T follicular helper cell (primary cell): Measurements from ENCODE around the gene CEMIP2.

Source experiments
- DNase-seq: peaks from one replicate; pipeline ENCODE4 v3.0.0-alpha.2; 2020; ENCODE audit warnings: low read depth

The CEMIP2 gene

DNA sequence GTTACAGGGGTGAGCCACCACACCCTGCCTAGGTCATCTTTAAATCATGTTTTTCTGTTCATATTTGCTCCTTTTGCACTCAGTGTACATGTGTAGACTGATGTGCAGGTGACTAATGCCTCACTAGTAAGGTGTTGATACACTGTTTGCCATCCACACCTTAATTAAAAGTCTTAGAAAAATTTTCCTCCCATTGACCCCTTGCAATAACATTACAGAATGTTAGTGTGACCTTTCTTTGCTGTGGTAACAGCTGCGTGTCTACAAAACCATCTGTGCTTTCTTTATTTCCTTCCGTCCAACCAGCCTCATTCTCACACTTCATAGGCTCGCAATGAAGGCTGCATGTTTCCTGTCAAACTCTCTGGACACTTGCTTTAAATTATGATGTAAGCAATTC lies 6.6 kb upstream of the CEMIP2 start:
- no peak for DNase-seq

DNA sequence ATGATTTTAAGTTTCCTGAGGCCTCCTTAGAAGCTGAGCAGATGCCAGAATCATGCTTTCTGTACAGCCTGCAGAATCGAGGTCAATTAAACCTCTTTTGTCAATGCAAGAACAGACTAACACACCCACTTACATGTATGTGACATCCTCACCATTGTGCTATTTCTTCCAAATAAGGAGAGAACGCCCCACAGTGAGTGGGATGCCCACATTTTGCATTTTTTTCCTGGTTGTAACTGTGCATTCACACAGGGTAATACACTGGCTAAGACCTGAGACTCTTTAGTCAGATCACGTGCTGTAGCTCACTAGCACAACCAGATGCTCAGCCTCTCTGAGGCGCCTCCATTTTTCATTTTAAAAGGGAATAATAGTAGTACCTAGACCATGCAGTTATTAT lies 4.4 kb upstream of the CEMIP2 start:
- no peak for DNase-seq

DNA sequence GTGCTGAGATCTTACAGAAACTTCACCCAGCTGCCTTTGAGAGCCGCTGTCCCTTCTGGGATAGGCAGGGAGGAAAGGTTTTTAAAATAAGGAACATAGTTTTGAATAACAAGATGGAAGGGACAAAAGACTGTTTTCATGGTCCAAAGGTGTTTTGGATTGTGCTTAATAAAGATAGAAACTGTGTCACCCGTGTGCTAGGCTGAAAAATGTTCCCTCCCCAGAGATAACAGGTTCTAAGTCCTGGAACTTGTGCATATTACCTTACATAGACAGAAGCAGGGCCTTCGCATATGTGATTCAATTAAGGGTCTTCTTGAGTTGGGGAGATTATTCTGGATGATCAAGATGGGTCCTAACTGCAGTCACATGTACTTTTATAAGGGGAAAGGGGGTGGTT lies 1.9 kb upstream of the CEMIP2 start:
- no peak for DNase-seq

DNA sequence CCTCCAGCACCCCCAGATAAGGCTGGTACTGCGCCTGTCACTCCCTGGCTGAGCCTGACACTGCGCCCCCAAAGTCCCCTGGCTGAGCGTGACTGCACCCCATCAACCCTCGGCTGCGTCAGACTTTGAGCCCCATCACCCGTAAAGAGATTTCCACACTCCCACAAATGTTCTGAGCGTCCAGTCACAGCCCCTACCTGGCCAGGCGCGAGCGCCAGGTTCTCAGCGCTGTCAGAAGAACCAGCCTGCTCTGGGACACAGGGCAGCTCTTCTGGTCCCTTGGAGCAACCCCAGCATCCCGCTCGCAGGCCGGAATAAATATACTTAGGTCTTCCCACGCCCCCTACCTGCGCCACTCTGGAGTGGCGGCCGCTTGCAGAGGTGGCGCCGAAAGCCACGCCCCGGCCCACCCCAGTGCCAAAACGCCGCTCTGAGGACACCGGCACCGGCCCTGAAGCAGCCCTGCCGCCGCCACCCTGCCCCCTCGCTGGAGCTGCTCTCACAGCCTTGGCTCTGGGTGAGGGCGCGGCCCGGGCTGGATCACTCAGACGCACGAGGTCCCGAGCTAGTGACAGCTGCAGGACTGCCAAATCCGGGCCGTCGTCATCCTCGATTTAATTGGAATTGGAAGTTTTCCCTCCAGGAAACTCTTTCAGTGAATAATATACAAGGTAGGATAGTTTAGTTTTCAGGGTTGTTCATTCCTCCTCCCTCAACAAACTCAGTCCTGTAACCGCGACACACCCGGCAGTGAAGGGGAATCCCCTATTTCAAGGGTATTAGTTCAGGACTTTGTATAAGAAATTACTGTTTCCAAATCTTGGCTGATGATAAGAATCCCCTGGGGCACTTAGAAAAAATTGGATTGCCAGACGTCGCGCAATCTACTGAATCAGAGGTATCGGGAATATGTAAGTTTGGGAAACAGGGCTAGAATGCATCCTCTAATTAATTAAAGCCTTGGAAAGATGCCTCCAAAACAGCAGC lies 1.2 kb upstream of the CEMIP2 start:
- DNase-seq, result peak; percentile 65

GRCh38 chr9:71767776-71768321 lies 464 bp downstream of the CEMIP2 start:
- no peak for DNase-seq

- DNase-seq, result no peak
These were observed 1.0 kb downstream of the CEMIP2 start for GRCh38 chr9:71767163-71767775.

DNA sequence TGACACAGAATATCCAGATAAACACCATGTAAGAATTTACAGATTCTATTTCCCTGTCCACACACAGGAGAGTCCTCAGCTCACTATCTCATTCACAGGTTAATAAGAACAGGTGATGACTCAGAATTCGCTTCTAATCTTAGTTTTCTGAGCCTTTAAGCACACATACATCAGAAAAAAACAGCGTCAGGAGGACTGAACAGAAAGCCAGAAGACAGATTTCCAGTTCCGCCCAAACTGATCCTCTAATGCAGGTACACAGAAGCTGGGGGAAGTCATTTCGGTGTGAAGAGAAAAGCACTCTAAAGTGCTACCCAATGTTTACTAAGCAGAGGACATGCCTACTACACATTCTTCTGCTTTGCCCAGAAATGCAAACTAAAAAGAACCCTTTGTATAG lies 1.6 kb downstream of the CEMIP2 start:
- no peak for DNase-seq

GRCh38 chr9:71765693-71766092 lies 2.6 kb downstream of the CEMIP2 start:
- DNase-seq, result no peak

GRCh38 chr9:71764891-71765290 lies 3.4 kb downstream of the CEMIP2 start:
- DNase-seq, result no peak

- no peak for DNase-seq
These were observed 3.9 kb downstream of the CEMIP2 start for GRCh38 chr9:71764463-71764862.

DNA sequence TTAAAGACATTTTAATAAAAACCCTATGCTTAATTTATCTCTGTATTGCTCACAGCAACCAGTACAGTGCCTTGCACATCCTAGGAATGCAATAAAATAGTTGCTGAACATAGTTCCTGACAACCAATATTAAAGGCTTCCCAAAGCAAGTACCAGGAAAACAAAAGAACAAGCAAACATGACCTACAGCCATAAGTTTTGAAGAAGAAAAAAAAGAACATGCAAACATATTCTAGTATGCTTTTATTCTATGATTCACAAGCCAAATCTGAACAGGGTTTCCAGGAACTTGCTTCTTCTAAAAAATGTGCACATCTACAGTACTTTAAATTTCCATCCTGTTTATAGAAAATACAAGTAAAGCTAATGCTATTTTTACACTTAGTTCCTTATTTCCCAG lies 4.5 kb downstream of the CEMIP2 start:
- no peak for DNase-seq

- no peak for DNase-seq
These were observed 5.2 kb downstream of the CEMIP2 start for GRCh38 chr9:71762900-71763653.

- no peak for DNase-seq
These were observed 6.4 kb downstream of the CEMIP2 start for GRCh38 chr9:71761938-71762353.

DNA sequence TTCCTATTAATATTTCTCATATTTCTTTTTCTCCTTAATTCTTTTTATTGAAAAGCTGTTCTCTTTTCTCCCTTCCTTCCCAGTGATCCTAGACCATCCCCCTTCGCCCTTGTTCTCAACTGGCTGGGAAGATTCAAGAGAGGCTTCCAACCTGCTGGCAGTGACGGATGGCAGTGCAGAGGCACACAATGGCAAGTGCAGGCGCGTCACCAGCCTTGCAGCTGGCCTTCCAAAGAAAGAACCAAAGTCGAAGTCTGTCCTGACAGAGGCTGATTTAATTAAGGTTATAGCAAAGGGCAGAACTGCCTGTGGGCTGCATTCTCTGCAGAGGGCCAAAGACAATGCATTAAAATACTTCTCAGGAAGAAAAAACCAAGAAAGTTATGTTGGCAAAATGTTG lies 7.4 kb downstream of the CEMIP2 start:
- no peak for DNase-seq

DNA sequence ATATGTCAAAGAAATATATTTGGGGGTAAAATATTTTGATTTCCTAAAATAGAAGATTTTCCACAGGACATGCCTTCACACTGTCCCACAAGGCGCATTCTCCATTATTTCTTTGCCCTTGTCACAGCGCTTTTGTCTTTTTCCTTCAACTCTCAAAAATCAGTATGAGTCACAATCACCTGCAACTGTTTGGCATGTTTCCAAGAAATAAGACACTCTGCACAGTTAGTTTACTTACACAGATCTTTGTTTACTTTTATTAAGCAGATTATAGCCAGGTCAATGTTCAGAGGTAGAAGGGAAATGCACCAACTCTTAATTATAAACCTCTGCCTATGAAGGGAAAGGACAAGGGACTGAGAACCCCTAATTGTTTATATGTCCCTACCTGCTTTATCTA lies 9.5 kb downstream of the CEMIP2 start:
- no peak for DNase-seq

DNA sequence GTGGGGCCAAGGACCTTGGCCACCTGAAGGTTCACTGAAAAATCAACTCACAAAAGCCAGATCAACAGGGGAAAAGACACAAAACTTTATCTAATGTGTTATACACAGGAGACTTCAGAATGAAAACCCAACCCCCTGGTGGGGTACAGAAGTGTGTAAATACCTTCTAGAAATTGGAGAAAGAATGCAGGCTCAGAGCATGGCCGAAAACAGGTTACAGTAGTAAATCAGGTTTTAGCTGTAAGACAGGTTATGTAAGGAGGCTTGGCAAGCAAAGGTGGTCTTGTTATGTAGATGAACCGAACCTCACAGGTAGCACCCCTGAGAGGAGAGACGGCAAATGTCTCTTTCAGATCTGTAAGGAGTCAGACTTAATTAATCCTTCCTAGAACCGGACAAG lies 10.0 kb downstream of the CEMIP2 start:
- DNase-seq, result no peak

DNA sequence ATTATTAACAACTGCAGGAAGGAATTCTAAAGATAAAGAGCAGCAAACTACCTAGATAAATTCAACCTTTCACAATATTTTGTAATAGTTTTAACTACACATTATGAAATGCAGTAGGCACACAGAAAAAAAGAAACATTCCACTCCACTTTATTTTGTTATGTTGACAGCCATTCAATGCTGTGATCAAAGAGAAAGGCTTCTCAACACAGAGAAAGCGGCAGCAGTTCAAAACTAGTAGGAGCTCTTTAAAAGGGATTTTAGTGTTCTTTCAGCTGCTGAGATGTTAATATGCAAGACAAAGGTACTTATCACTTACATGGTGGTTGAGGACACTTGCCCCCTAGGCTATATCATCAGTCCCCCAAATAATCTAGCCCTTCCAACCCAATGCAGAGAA lies 11.6 kb downstream of the CEMIP2 start:
- no peak for DNase-seq

DNA sequence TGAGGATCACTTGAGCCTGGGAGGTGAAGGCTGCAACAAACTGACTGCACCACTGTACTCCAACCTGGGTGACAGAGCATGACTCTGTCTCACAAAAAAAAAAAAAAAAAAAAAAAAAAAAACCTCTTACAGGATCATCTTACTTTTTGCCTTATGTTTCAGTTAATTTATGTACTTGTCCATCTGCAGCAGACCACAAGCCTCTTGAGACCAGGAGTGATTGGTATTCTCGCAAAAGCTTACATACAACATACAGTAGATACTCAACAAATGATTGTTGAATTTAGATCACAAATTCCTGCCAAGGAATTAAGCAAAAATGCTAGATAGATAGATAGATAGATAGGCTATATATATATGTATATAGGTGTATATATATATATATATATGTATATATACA lies 12.4 kb downstream of the CEMIP2 start:
- DNase-seq, result no peak

- no peak for DNase-seq
These were observed 13.1 kb downstream of the CEMIP2 start for GRCh38 chr9:71755230-71755629.

DNA sequence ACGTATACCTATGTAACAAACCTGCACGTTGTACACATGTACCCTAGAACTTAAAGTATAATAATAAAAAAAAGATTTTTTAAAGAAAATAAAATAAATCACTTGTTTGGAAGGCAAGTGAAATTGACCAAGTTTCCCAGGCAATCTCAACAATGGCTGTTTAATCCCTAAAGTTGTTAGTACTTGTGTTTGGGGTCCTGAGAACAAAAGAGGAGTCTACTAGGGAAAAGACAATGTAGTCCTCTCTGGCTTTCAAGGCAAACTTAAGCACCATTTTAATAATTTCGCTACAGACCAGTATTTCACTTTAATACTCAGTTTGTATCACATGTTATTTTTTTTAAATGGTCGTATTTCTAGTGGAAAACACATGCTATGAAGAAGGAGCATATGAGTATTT lies 14.2 kb downstream of the CEMIP2 start:
- no peak for DNase-seq

DNA sequence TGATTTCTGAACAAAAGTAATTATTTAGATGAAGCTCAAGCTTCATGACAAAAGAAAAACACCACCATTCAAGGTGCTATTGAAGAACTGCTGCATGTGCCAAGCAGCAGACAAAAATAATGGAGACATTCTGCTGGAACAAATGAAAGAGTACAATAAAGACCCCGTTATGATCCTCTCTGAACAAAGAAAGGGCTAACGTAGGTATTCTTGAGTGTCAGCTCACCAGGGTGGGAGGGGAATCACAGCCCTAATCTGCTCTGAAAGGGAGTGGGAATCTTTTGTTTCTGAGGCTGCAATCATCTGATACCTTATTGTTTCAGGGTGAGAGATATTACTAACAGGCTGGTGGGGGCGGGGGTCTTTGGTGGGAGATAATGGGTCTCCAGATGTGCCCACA lies 15.4 kb downstream of the CEMIP2 start:
- no peak for DNase-seq

DNA sequence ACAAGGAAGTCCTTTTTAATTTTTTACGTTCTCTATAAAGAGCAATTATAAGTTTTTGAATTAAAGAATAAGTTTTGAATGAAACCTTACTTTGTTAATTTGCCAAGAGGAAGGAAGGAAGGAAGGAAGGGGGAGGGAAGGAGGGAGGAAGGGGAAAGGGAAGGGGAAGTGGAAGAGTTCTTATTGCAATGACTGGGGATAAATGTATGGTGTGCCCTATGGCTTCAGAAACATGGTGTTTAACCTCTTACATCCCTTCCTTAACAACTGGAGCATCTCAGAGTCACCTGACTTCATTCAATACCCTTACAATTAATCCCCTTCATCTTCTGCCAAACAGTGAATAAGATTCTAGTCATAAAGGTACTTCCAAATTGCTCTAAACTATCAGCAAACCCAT lies 16.0 kb downstream of the CEMIP2 start:
- no peak for DNase-seq
